ENCODE data around the gene LARGE1.

Gene LARGE1

DNA sequence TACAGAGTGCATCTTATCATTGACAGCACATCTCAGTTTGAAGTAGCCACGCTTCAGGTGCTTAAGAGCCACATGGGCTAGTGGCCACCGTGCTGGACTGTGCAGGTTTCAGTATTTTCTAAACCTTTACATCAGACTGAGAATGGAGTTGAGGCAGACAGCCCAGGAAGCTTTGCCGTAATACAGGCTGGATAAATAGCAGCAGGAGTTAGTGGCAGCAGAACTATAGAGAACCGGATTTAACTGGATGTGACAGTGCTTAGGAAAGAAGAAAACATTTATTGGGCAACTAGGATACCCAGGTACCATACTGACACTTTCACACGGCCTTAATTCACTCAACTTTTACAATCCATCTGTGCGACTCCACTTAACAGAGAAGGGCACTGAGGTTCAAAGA is 145.5 kb downstream of the LARGE1 start:
- no peak for DNase-seq (ENCODE audit: low read depth in 2 of 2)

DNA sequence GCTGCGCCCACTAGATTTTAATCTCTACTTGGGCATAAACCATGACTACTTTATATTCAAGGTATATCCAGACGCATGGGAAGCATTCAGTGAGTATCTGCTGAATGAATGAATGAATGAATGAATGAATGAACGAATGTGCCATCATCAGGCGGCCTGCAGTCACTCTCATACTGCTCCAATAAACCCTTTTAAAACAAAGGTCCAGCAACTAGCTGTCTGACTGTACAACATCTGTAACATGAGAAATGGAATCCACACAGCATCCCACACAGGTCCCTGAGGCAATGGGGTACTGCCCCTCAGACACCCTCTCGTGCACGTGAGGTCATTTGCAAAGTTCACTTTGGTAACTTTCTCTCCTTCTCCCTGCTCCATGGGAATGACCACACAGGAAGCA is 147.5 kb downstream of the LARGE1 start:
- no peak for DNase-seq (ENCODE audit: low read depth in 2 of 2)

DNA sequence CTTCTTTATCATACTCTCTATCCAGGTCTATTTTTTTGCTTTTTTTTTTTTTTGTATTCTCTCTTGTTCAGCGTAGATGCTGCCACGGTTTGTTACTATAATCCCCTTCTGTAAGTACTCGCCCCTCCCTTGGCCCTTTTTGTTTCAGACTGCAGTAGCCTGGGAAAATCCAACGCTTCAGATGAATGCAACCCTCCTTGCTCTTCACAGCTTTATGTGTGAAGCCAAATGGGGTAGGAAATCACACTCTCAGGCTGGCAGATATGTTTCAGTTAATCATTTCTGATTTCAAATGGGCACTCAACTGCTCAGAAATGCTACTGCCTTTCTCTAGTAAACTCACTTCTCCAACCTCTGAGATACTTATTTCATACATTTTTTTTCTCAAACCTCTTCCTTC is 149.1 kb downstream of the LARGE1 start:
- no peak for DNase-seq (ENCODE audit: low read depth in 2 of 2)

DNA sequence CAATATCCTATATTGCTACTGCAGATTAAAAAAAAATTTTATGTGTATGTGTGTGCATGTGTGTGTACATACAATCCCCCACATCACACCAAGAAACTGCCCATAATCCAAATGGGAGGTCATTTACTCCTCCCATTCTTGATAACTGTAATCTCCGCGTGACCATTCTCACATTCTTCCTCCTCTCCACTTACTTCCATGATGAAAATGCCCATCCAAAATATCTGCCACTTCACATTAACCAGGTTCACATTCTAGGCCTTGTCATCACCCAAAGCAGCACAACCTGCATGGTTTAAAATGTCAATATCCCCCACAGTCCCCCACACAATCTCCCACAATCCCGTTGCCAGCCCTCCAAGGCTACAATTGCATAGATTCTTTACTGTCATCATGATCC is 149.6 kb downstream of the LARGE1 start:
- no peak for DNase-seq (ENCODE audit: low read depth in 2 of 2)

DNA sequence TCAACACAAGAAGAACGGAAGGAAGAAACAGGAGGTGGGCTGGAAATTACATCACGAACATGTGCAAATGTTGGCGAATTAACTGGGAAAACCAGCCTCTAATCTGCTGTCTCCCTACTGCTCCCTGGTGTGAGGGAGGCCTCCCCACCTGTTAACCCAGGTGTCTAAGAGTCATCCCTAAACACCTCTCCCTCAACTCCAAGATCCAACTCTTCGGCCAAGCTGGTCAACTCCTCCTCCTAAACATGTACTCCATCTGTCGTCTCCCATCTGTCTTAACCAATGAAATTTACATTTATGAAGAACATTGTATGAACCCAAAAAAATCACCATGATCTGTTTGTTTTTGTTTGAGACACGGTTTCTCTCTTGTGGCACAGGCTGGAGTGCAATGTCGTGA is 154.2 kb downstream of the LARGE1 start:
- DNase-seq (ENCODE audit: low read depth in 2 of 2): no peak

DNA sequence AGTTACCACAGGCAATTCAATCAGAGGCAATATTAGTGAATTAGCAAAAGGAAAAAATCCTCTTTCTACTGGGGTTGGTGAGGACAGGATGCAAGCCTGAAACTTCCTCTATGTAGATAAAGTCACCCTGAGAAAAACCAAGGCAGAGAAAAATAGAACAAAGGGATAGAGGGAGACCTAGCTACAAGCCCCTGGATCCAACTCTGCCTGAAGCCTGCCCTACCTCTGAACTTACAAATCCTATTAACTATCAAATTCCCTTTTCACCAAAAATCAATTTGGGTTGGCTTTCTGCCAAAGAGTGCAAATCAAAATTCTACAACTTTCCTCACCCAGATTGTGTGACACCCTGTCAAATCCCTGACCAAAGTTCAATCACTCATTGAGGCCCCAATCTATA is 161.3 kb downstream of the LARGE1 start:
- DNase-seq (ENCODE audit: low read depth in 2 of 2): no peak

DNA sequence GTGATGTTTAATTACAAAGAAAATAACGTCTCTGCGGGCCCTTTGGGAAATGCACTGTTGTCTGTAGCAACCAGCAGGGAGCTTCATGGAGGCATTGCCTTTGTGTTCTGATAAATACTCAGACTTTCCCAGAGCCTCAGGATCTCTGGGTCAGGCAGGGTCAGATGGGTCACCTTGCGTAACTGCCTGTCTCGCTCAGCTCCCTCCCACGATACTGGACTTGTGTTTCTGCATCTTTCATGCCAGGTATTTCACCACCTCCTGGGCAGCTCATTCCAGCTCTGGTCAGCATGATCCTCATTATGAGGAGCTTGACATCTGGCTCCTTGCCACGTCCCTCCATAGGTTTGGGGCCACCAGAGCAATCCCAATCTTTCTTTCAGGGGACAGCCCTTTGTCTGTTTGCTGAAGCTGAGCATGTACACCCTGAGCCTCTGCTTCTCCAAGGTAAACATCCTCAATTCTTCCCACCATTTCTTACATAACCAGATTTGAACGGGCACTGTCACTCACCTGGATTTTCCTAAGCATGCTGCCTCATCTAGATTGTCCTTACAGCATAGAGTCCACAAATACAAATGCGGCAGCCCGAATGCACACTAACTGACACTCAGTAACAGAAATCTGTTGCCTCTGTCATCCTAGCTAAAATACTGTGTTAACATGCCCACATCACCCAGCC is 162.3 kb downstream of the LARGE1 start:
- DNase-seq (ENCODE audit: low read depth in 2 of 2): no peak

DNA sequence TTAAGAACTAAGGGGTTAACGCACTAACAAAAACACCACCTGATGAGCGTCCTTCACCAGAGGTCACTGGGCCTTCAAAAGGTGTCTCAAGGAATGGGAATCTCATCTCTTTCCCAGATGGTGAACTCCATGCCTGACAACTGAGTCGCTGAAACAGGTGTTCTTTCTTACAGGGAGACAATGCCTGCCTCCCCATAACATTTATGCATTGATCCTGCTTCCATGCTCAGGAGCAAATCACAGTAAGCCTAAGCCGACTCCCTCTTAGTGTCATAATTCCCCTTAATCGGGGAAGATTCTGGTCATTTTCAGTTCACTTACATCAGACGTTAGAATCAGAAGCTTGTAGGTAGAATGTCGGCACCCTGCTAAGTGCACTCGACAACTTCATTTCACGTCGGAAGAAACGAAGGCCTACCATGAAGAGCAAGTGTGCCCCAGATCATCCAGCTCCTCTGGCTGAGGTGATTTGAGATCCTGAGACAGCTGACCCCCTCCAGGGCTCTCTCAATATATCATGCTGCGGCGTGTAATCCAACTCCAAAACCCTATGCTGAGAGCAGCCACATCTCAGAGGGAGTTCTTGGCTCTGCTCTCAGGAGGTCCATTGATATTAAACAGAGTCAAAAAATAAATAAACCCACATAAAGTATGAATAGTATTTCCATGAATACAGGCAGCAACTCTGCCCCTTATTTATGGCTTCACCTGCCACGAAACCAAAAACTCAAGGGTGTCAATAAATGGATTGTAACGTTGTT is 163.1 kb downstream of the LARGE1 start:
- DNase-seq (ENCODE audit: low read depth in 2 of 2): no peak

DNA sequence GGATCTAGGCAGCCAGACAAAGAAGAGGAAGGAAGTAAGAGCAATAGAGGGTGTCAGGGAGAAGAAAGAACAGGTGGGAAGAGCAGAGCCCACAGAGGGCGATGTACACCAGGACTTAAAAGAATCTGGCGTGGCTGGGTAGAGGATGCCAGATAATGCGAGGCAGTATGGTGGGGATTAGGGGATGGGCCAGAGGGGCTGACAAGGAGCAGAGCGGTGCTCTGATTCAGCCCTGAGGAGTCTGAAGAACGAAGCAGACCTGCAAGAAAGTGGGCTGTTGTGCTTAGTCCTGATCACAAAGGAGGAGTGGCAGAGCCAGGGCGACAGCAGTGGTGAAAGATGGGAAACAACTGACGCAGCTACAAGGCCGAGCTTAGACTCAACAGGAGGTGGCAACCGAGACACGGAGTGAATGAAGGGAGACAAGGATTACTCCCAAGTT is 163.7 kb downstream of the LARGE1 start:
- no peak for DNase-seq (ENCODE audit: low read depth in 2 of 2)

DNA sequence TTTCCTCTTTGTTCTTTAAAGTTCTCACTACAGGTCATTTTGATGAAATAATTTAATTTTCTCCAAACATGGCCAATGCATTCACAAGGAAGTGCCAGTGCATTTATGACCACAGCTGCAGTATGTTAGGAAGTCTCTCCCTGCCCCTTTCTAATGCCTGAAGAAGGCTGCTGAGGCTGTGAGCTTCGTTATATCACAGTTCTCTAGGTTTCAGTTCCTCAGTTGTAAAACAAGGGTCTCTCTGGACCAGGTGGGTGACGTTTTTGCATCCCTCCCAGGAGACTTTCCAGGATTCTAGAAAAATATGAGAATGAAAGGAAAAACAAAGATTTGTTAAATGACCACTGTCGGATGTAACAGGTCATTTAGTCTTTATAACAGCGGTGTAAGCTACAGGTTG is 171.6 kb downstream of the LARGE1 start:
- DNase-seq (ENCODE audit: low read depth in 2 of 2): no peak

DNA sequence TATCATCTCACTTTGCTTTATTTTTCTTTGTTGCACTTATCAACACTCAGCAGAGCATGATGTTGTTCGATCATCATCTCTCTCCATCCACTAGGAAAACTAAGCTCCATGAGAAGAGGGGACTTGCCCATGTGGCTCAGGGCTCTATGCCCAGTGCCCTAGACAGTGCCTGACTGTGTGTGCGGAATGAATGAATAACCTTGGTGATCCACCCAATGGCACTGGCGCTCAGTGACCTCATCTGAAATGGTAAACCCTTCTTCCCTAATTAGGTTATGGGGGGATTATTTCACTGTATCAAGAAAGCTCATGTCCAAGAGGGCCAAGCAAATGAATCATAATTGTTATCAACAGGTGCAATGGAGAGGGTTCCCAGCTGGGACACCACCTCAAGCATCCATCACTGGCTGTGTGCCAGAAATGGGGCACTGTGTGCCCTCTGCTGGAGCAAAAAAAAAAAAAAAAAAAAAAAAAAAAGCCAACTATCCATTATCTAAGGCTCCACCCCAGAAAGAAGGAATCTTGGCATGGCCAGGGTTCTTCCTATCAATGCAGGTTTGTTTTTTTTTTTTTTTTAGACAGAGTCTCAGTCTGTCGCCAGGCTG is 172.6 kb downstream of the LARGE1 start:
- no peak for DNase-seq (ENCODE audit: low read depth in 2 of 2)

DNA sequence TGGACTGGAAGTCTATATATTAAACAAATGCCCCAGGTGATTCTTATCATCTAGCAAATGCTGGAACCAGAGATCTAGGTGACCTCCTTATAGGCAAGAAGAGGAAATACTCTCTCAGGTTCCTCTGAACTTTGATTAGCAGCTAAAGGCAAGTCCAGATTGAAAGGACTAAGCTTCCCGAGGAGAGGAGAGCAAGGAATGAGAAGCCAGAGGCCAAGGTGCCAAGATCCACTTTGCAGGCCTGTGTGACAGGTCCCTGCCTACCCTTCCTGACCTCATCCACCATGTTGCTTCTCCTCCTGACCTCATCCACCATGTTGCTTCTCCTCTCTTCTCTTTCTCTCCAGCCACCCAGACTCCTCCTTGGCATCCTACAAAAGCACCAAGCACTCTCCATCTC is 173.2 kb downstream of the LARGE1 start:
- no peak for DNase-seq (ENCODE audit: low read depth in 2 of 2)

DNA sequence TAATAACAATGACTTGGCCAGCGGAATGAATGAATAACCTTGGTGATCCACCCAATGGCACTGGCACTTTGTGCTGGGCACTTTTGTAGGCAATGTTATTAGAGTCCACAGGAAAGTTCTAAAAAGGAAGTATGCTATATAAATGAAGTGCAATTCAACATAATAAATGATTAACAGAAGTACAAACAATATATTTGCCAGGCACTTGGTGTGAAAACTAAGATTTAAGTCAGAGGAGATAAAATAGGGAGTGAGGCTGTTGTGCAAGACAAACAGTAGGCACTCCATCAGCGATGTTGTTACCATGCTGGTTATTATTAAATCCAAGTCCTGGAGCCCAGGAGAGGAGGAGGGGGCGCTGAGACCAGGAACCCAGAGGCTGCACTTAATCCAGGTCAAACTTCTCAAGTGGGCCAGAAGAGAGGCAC is 173.8 kb downstream of the LARGE1 start:
- DNase-seq (ENCODE audit: low read depth in 2 of 2): no peak

DNA sequence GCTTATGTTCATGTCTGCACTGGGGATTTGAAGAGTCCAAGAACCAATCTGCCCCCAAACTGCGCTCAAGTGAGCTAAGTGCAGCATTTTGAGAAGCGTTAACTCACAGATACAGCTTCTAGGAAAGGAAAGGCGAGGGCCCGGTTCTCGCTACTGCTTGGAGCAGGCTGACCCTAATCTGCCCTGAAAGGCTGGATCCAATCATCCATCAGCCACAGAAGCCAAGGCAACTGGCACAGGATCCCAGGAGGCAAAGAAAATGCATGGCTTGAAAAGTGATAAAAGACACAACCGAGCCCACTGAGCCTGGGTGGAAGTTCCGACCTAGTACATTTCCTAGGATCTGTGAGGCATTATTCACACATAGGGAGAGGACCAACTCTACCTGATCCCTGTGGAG is 174.8 kb downstream of the LARGE1 start:
- no peak for DNase-seq (ENCODE audit: low read depth in 2 of 2)

DNA sequence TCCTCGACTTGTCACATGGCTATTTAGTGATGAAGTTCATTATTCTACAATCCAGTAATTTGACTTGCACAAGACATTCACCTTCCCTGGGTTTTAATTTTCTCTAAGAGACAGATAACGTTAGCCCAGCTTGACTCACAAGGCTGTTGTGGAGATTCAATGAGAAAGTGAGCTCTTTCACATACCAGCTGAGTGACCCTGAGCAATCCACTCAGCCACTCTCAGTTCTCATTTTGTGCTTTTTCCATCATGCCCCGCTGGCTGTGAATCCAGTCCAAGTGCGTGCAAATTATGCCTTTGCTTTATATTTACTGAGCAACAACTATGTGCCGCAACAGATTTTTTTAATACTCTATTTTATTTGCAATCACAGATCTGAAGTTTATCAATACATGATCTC is 176.5 kb downstream of the LARGE1 start:
- no peak for DNase-seq (ENCODE audit: low read depth in 2 of 2)

DNA sequence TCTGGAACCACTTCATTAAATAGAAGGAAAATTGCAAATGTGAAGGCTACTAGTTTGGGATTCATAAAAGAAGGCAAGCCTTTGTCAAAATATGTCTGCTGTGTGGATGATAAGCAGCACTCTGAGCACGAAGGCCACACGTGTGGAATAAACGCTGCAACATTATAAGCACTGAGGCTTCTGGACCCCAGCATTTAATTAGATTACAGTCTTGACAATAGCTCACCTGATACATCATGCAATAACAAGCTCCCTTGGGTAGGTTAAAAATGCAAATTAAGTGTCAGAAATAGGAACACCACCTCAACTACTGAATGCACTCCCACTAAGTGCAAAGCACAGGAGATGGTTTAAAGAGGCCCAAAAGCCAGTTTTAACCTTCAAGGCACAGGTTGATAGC is 179.3 kb downstream of the LARGE1 start:
- DNase-seq (ENCODE audit: low read depth in 2 of 2): no peak

DNA sequence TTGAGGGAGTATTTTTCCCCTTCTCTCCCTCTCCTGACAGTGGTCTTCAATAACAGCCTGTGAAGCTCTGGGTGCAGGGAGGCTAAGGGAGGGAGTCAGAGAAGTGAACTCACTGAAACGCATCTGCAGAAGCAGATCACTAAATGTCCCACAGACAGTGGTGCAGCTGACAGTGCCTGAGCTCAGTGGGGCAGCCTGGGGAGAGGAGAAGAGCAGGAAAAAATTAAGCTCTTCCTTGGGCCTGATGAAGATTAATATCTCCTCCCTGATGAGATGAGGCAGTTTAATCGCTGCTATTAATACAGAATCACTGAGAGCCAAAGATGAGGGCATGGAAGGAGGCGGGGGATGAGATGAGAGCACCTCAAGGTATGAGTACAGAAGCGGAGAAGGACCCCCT is 180.8 kb downstream of the LARGE1 start:
- no peak for DNase-seq (ENCODE audit: low read depth in 2 of 2)

DNA sequence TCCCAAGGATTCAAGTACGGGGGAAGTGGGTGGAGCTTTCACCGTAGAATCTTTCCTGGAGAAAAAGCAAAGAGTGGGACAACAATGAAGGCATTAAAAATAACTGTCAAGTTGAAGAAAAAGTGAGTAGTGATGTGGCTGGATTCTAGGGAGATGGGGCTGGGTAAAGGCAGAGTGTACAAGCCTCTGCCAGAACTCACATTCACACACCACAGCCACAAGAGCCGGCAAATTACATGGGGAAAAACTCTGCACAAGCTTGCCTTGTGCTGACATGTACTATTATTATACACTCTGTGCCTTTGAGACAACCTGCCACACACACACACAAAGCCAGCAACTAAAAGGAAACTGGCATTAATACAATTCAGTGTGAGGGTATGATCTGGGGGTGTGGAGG is 182.6 kb downstream of the LARGE1 start:
- no peak for DNase-seq (ENCODE audit: low read depth in 2 of 2)

DNA sequence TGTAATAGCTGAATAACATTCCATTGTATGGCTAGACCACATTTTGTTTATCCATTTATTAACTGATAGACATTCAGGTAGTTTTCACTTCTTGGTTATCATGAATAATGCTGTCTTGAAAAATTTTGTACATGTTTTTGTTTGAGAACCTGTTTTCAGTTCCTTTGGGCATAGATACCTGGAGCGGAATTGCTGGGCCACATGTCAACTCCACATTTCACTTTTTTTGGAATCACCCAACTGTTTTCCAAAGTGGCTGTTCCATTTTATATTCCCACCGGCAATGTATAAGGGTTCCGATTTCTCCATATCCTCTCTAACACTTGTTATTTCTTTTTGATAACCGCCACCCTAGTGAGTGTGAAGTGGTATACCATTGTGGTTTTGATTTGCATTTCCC is 184.3 kb downstream of the LARGE1 start:
- DNase-seq (ENCODE audit: low read depth in 2 of 2): no peak

DNA sequence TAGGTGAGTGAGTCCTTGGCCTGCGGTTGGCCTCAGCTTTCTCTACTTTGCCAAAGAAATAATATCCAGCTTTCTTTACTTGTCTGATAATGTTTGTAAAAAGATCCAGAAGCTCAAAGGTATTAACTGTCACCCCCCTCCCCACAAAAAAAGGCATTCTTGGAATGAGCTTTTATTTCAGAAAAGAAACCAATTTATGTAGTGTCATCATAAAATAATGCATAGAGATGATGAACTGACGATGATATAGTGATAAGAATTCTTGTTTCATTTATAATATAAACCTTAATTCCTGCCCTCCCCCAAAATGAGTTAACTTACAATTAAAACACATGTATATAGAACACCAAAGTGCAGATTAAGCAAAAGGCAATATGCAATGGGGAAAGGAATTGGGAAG is 191.4 kb downstream of the LARGE1 start:
- DNase-seq (ENCODE audit: low read depth in 2 of 2): no peak

DNA sequence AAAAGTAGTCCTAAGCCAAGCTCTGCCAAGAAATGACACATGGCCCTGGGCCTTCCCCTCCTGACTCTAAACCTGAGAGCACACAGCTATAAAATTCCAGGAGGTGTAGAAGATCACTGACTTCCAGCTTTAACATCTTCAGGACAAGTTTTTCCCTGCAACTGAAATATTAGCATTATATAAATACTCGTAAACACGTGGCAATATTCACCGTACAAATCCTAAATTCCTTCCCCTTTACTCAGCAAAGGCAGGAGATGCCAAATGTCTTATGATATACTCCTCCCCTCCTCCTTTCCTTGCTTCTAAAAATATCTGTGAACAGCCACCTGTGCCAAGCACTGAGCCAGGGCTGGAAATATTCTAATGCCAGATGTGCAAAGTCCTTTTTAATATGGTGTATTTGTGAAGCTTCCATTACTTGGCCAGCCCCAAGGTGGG is 194.0 kb downstream of the LARGE1 start:
- no peak for DNase-seq (ENCODE audit: low read depth in 2 of 2)

DNA sequence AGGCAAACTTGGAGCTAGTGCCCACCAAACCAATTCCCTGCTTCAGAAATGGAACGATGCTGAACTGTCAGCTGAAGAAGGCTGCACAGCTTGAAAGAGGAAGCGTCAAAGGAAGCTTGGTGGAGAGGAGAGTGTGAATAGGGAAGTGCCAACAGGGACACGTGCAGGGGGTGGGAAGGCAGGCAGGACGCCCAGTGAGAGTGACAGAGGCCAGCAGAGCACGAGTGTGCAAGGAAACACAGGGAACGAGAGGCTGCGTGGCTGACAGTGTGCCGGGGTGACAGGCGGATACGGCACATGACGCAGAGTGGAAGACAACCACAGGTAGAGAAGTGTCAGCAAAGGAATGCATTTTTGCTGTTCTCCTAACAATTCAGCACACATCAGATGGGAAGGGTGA is 196.4 kb downstream of the LARGE1 start:
- no peak for DNase-seq (ENCODE audit: low read depth in 2 of 2)

DNA sequence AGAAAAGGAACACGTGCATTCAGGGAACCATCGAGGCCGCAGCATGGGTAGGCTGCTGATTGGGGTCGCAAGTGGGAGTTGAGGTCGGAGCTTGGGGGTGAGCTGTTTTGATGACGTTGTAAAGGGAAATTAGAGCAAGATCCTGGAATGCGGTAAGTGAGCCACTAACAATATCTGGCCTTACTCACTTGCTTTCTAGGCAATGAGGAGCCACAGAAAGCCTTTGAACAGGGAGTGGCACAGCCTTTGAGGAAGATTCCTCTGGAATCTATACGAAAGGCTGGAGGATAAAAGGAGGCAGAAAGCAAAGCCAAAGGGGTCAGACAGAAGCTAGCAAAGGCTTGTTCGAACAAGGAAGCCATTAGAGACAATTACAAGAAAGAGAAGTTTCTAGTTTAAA is 197.5 kb downstream of the LARGE1 start:
- DNase-seq (ENCODE audit: low read depth in 2 of 2): no peak

Data from stimulated activated CD8-positive, alpha-beta memory T cell treated with anti-CD3 and anti-CD28 coated beads, Interleukin-15, amount 100 ng/mL, for 48 hours (primary cell).